ENCODE measurements around the gene SIN3A. TPM values are rescaled to one million over a fixed set of nuclear protein-coding genes. Genes with fewer than 3 reads are reported as not detected.

SIN3A gene
- total RNA-seq, 1 experiment from 2014 or later: 64.4 TPM

DNA sequence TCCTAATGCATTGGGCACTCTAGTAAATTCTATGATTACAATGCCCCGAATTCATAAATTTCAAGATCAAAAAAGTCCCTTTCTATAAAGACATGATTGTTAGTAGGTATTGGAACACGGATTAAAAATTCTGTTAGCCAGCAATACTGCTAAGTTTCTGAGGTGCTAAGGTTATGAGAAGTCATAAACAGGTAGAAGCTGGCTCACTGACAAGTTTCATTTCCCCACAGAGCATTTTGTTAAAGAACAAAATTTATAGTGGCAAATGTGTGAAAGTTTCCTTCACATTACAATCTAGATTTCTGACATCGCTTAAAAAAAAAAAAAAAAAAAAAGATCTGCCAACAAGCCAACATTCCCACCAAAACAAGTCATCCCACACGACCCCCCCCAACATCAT is 70.7 kb downstream of the SIN3A start:
- Histone ChIP-seq H3K36me3 (ENCODE audit: control insufficient read depth, insufficient read depth, low read length) (peaks cover 2% of the 10 kb centered on the region), H3K9me3 (no peaks in the 10 kb centered on the region), H3K4me1 (peaks cover 4% of the 10 kb centered on the region; the same call in 1 of the 2 replicates), H3K27me3 (replicated peaks; ENCODE audit: control insufficient read depth, insufficient read depth, low read length) (no peaks in the 10 kb centered on the region), H3K4me3 (ENCODE audit: low read depth, low read length) (no peak overlapping the region)
- Mint-ChIP-seq H3K27ac (ENCODE audit: unreplicated experiment) (no peak overlapping the region), H3K4me3 (ENCODE audit: unreplicated experiment) (no peak overlapping the region), H3K9me3 (ENCODE audit: unreplicated experiment) (no peaks in the 10 kb centered on the region), H3K4me1 (ENCODE audit: low read depth, unreplicated experiment) (peaks cover 6% of the 10 kb centered on the region), H3K36me3 (ENCODE audit: insufficient read depth, unreplicated experiment) (peaks cover 89% of the 10 kb centered on the region), H3K27me3 (ENCODE audit: insufficient read depth, unreplicated experiment) (no peaks in the 10 kb centered on the region)
- CTCF ChIA-PET: interaction anchor here (2.7 kb wide), 1 partner anchor 13 kb away, joined by 9 read pairs; the partner anchor contains the start of gene MAN2C1
- POLR2A ChIA-PET: no interaction called here
- BruUV-seq (replicated peaks): TSS peak; percentile 8
- intact Hi-C loops (cut with micrococcal nuclease; ENCODE audit: unreplicated experiment): no loop called here
- TF ChIP-seq, protein P1, sequence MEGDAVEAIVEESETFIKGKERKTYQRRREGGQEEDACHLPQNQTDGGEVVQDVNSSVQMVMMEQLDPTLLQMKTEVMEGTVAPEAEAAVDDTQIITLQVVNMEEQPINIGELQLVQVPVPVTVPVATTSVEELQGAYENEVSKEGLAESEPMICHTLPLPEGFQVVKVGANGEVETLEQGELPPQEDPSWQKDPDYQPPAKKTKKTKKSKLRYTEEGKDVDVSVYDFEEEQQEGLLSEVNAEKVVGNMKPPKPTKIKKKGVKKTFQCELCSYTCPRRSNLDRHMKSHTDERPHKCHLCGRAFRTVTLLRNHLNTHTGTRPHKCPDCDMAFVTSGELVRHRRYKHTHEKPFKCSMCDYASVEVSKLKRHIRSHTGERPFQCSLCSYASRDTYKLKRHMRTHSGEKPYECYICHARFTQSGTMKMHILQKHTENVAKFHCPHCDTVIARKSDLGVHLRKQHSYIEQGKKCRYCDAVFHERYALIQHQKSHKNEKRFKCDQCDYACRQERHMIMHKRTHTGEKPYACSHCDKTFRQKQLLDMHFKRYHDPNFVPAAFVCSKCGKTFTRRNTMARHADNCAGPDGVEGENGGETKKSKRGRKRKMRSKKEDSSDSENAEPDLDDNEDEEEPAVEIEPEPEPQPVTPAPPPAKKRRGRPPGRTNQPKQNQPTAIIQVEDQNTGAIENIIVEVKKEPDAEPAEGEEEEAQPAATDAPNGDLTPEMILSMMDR (IDR thresholded peaks at IDR 0.05; ENCODE audit: insufficient read depth in 1 of 2, low read depth in 1 of 2, low read length in 1 of 2, severe bottlenecking in 1 of 2, unreplicated experiment in 1 of 2): no peak
- DNase-seq: no peak

- Histone ChIP-seq H3K36me3 (ENCODE audit: control insufficient read depth, insufficient read depth, low read length) (peaks cover 4% of the 10 kb centered on the region), H3K4me1 (peaks cover 19% of the 10 kb centered on the region), H3K27me3 (replicated peaks; ENCODE audit: control insufficient read depth, insufficient read depth, low read length) (no peaks in the 10 kb centered on the region), H3K4me3 (ENCODE audit: low read depth, low read length) (no peak overlapping the region), H3K9me3 (no peaks in the 10 kb centered on the region)
- H3K9me3 Mint-ChIP-seq (ENCODE audit: unreplicated experiment): no peaks in the 10 kb centered on the region
- no peaks in the 10 kb centered on the region for H3K27me3 Mint-ChIP-seq (ENCODE audit: insufficient read depth, unreplicated experiment)
- peaks cover 90% of the 10 kb centered on the region for H3K36me3 Mint-ChIP-seq (ENCODE audit: insufficient read depth, unreplicated experiment)
- POLR2A ChIA-PET: no interaction called here
- H3K27ac Mint-ChIP-seq (ENCODE audit: unreplicated experiment): no peak overlapping the region
- H3K4me3 Mint-ChIP-seq (ENCODE audit: unreplicated experiment): no peak overlapping the region
- H3K4me1 Mint-ChIP-seq (ENCODE audit: low read depth, unreplicated experiment): peaks cover 13% of the 10 kb centered on the region
- BruUV-seq (replicated peaks): no TSS peak
- intact Hi-C loops (cut with micrococcal nuclease; ENCODE audit: unreplicated experiment): no loop called here
- CTCF ChIA-PET: no interaction called here
- DNase-seq: no peak
- TF ChIP-seq, protein P1 (IDR thresholded peaks at IDR 0.05; ENCODE audit: insufficient read depth in 1 of 2, low read depth in 1 of 2, low read length in 1 of 2, severe bottlenecking in 1 of 2, unreplicated experiment in 1 of 2): no peak
Observed at GRCh38 chr15:75371901-75372688, 79.4 kb downstream of the SIN3A start.

- peaks cover 13% of the 10 kb centered on the region for H3K4me1 Mint-ChIP-seq (ENCODE audit: low read depth, unreplicated experiment)
- no peak overlapping the region for H3K4me3 Mint-ChIP-seq (ENCODE audit: unreplicated experiment)
- no peak overlapping the region for H3K4me3 ChIP-seq (ENCODE audit: low read depth, low read length)
- POLR2A ChIA-PET: no interaction called here
- H3K9me3 Mint-ChIP-seq (ENCODE audit: unreplicated experiment): no peaks in the 10 kb centered on the region
- H3K36me3 ChIP-seq (ENCODE audit: control insufficient read depth, insufficient read depth, low read length): peaks cover 4% of the 10 kb centered on the region
- TF ChIP-seq, protein P1 (IDR thresholded peaks at IDR 0.05; ENCODE audit: insufficient read depth in 1 of 2, low read depth in 1 of 2, low read length in 1 of 2, severe bottlenecking in 1 of 2, unreplicated experiment in 1 of 2): no peak
- no peak for DNase-seq
- no peaks in the 10 kb centered on the region for H3K27me3 Mint-ChIP-seq (ENCODE audit: insufficient read depth, unreplicated experiment)
- H3K36me3 Mint-ChIP-seq (ENCODE audit: insufficient read depth, unreplicated experiment): peaks cover 86% of the 10 kb centered on the region
- H3K27ac Mint-ChIP-seq (ENCODE audit: unreplicated experiment): no peak overlapping the region
- BruUV-seq (replicated peaks): no TSS peak
- CTCF ChIA-PET: no interaction called here
- H3K9me3 ChIP-seq: no peaks in the 10 kb centered on the region
- H3K27me3 ChIP-seq (replicated peaks; ENCODE audit: control insufficient read depth, insufficient read depth, low read length): no peaks in the 10 kb centered on the region
- intact Hi-C loops (cut with micrococcal nuclease; ENCODE audit: unreplicated experiment): no loop called here
- H3K4me1 ChIP-seq: peaks cover 19% of the 10 kb centered on the region
Observed at GRCh38 chr15:75371486-75371885, 80.0 kb downstream of the SIN3A start.
